NCI-H187 treated with DMSO at 0.1 percent for 48 hours (cell line): Measurements from ENCODE around the gene RAB3IL1.
"Not testable (repeated sequence)": the region's sequence is repeated elsewhere in the genome, so short reads cannot be mapped to it uniquely, and the experiment has no call there.

Experiments used
- DNase-seq: peaks from one replicate; lab custom pipeline; 2025; lab: John Stamatoyannopoulos, UW

RAB3IL1 gene

GRCh38 chr11:61917334-61918109, at the start of gene RAB3IL1:
TSS of gene RAB3IL1 (minus strand) at chr11:61917566. CDS start at chr11:61917367, 199 bp downstream.
- DNase-seq: no peak

- DNase-seq: no peak
These were observed 49.4 kb upstream of the RAB3IL1 start for GRCh38 chr11:61966734-61967115.

- DNase-seq: not testable (repeated sequence)
These were observed 47.4 kb upstream of the RAB3IL1 start for GRCh38 chr11:61964666-61965271.

- DNase-seq: no peak
These were observed 46.8 kb upstream of the RAB3IL1 start for GRCh38 chr11:61964058-61964665.

GRCh38 chr11:61963282-61964057, 46.1 kb upstream of the RAB3IL1 start:
- no peak for DNase-seq

- no peak for DNase-seq
These were observed 45.6 kb upstream of the RAB3IL1 start for GRCh38 chr11:61963016-61963281.

- no peak for DNase-seq
These were observed 45.0 kb upstream of the RAB3IL1 start for GRCh38 chr11:61962213-61963015.

- DNase-seq: no peak
These were observed 44.3 kb upstream of the RAB3IL1 start for GRCh38 chr11:61961570-61962212.

GRCh38 chr11:61960532-61960931, 43.2 kb upstream of the RAB3IL1 start:
- DNase-seq: no peak

GRCh38 chr11:61959678-61960077, 42.3 kb upstream of the RAB3IL1 start:
- DNase-seq: no peak

- DNase-seq: no peak
These were observed 41.7 kb upstream of the RAB3IL1 start for GRCh38 chr11:61959114-61959513.

GRCh38 chr11:61958590-61958989, 41.2 kb upstream of the RAB3IL1 start:
- no peak for DNase-seq

- DNase-seq: no peak
These were observed 39.8 kb upstream of the RAB3IL1 start for GRCh38 chr11:61957021-61957770.

GRCh38 chr11:61956191-61957020, 39.0 kb upstream of the RAB3IL1 start:
- no peak for DNase-seq

GRCh38 chr11:61955422-61956135, 38.2 kb upstream of the RAB3IL1 start:
- no peak for DNase-seq

- DNase-seq: no peak
These were observed 37.6 kb upstream of the RAB3IL1 start for GRCh38 chr11:61954851-61955421.

- DNase-seq: no peak
These were observed 36.9 kb upstream of the RAB3IL1 start for GRCh38 chr11:61954106-61954850.

- not testable (repeated sequence) for DNase-seq
These were observed 36.3 kb upstream of the RAB3IL1 start for GRCh38 chr11:61953632-61954031.
